SK-N-SH treated with all-trans-retinoic acid at 6 μM for 48 hours (cell line): ENCODE measurements around the gene LGR5.

Experiments
- GLIS3 ChIP-seq: fragments of 250-450 bp; sonication (Bioruptor Pico); IDR thresholded peaks from 2 replicates; pipeline ENCODE4 v1.5.0; 2020; ENCODE audit warnings: mild to moderate bottlenecking, moderate library complexity
- OSR1 ChIP-seq: fragments of 250-450 bp; sonication (Bioruptor Pico); IDR thresholded peaks from 2 replicates; pipeline ENCODE4 v1.8.0; 2022; ENCODE audit warnings: moderate library complexity, mild to moderate bottlenecking, inconsistent platforms
- ZFP3 ChIP-seq: fragments of 250-450 bp; sonication (Bioruptor Pico); IDR thresholded peaks from 2 replicates; pipeline ENCODE4 v1.5.0; 2020; ENCODE audit warnings: mild to moderate bottlenecking, moderate library complexity

DNA sequence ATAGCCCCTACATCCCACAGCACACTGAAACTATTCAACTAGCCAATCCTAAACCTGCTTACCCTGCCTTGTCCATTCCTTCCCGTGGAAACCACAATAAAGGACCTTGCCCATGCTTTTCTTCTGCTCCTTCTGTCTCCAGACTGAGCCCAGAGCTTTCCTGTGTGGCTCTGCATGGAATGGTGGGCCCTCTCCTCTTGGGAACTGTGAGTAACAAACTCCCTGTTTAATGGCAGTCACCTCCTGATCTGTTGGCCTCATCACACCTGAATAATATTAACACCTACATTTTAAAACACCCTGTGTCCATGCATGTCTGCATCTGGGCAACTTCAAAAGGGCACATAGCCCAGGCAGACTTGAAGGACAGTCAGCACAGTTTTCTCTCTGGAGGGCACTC, 12.4 kb downstream of the LGR5 start:
- TF ChIP-seq OSR1 (CRISPR knock-in tag) (no peak), ZFP3 (no peak), GLIS3 (CRISPR knock-in tag) (no peak)
